ENCODE measurements around the gene FOXF2.

The FOXF2 gene

DNA sequence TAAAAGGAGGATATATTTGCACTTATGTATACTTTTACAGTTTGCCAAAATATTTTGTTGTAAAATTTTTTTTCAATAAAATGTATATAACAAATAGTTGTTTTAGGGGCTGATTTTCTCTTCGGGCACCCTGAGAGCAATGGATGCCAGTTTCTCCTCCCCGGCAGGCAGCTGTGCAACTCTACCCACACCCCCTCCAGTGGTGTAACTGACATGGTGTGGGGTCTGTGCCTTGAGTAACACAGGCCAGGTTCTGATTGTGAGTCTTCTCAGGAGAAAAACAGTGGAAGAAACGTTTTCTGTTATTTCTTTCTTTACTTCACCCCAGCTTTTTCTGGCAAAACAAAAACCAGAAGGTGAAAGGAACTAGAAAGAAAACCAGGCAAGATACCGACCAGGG is 6.1 kb downstream of the FOXF2 start:
- TF ChIP-seq, protein P1, sequence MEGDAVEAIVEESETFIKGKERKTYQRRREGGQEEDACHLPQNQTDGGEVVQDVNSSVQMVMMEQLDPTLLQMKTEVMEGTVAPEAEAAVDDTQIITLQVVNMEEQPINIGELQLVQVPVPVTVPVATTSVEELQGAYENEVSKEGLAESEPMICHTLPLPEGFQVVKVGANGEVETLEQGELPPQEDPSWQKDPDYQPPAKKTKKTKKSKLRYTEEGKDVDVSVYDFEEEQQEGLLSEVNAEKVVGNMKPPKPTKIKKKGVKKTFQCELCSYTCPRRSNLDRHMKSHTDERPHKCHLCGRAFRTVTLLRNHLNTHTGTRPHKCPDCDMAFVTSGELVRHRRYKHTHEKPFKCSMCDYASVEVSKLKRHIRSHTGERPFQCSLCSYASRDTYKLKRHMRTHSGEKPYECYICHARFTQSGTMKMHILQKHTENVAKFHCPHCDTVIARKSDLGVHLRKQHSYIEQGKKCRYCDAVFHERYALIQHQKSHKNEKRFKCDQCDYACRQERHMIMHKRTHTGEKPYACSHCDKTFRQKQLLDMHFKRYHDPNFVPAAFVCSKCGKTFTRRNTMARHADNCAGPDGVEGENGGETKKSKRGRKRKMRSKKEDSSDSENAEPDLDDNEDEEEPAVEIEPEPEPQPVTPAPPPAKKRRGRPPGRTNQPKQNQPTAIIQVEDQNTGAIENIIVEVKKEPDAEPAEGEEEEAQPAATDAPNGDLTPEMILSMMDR (IDR thresholded peaks at IDR 0.05; ENCODE audit: insufficient read depth, low read length, poor library complexity, severe bottlenecking) = no peak
- DNase-seq (ENCODE audit: extremely low read depth, insufficient read length) = no peak
- H3K36me3 ChIP-seq (ENCODE audit: control insufficient read depth, insufficient read depth, low read length) = no peaks in the 10 kb centered on the region
- peaks cover 3% of the 10 kb centered on the region for H3K27me3 ChIP-seq (replicated peaks; ENCODE audit: control insufficient read depth, insufficient read depth, low read length)
- H3K4me3 ChIP-seq (replicated peaks; ENCODE audit: low read depth, low read length) = no peak overlapping the region

DNA sequence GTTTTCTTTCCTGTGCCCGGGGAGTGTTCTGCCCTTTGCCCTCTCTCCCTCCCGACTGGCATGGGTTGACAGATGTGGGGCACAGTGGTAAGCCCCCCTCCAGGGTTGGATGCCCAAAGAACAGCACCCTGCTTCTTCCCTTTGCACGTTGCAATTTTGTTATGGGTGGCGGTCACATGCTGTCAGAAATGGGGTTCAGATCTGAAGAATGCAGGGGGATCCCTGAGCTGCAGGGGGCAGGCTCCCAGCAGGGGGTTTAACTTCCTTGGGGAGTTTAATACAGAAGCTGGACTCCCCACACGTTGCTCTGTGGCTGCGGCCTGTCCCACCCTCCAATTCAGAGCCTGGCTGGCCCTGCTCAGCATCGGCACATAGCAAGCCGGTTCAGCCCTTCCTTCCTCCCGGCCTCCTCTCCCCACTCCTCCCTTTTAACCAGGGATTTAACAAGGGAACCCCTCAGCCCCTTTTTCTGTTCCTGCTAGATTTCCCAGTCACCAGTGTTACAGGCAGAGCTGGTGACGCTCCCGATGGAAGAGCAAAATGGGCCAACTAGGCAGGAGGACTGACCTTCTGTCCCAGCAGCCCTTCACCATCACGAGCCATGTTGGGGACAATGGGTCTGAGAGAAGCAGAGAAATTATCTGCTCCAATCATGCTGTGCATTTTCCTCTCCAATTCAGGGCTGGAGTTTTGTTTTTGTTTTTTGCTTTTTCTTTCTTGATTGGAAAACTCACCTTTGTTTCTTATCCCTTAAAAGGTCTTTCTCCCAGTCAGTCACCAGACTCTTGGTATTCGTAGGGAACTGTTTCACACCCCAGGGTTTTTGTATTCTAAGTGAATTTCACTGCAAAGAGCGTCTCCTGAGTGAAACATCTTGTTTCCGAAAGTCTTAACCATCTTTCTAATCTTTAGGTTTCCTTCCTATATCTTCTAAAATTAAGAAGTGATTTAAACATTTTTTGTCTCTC is 6.8 kb downstream of the FOXF2 start:
- TF ChIP-seq, protein P1 (IDR thresholded peaks at IDR 0.05; ENCODE audit: insufficient read depth, low read length, poor library complexity, severe bottlenecking) = no peak

DNA sequence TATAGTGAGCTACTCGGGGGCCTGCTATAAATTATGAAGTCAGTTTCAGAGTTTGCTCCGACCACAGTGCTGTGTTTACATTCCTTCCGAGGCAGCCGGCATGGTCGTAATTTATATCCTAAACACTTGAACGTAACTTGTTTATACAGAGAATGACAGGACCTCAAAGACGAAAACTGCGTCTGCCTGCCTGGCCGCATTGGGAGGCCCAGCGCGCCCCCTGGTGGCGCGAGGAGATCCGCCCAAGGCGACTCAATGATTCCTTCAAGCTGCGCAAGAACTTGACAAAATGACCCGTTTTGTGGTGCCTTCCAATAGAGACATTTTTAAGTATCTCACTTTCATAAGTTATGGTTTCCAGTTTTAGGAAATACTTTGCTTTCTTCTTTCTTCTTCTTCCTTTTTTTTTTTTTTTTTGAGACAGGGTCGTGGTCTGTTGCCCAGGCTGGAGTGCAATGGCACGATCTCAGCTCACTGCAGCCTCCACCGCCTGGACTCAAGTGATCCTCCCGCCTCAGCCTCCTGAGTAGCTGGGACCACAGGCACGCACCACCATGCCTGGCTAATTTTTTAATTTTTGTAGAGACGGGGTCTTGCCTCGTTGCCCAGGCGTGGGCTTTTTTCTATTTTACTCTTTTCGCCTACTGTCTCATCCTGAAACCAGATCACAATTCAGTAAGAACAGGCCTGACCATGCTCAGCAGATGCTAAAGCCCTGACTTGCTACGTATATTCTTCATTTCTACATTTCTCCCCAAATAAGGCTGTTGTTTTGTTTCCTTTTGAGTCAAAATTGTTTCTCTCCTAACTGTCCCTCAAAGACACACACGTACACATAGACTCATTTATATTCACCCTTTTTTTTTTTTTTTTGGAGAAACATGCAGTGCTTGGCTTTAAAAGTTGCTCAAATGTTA is 7.8 kb downstream of the FOXF2 start:
- Histone ChIP-seq H3K36me3 (ENCODE audit: control insufficient read depth, insufficient read depth, low read length) (no peaks in the 10 kb centered on the region), H3K4me3 (replicated peaks; ENCODE audit: low read depth, low read length) (no peak overlapping the region), H3K27me3 (replicated peaks; ENCODE audit: control insufficient read depth, insufficient read depth, low read length) (no peaks in the 10 kb centered on the region; the same call in 1 of the 2 replicates)
- TF ChIP-seq, protein P1 (IDR thresholded peaks at IDR 0.05; ENCODE audit: insufficient read depth, low read length, poor library complexity, severe bottlenecking) = peak; percentile 99
- DNase-seq (ENCODE audit: extremely low read depth, insufficient read length) = peak; percentile 84

More for the DNA sequence above, 6.8 kb downstream of the FOXF2 start:
- Histone ChIP-seq H3K27me3 (replicated peaks; ENCODE audit: control insufficient read depth, insufficient read depth, low read length) (peaks cover under 1% of the 10 kb centered on the region; the same call in 1 of the 2 replicates), H3K4me3 (replicated peaks; ENCODE audit: low read depth, low read length) (no peak overlapping the region), H3K36me3 (ENCODE audit: control insufficient read depth, insufficient read depth, low read length) (no peaks in the 10 kb centered on the region)
- DNase-seq (ENCODE audit: extremely low read depth, insufficient read length) = no peak

DNA sequence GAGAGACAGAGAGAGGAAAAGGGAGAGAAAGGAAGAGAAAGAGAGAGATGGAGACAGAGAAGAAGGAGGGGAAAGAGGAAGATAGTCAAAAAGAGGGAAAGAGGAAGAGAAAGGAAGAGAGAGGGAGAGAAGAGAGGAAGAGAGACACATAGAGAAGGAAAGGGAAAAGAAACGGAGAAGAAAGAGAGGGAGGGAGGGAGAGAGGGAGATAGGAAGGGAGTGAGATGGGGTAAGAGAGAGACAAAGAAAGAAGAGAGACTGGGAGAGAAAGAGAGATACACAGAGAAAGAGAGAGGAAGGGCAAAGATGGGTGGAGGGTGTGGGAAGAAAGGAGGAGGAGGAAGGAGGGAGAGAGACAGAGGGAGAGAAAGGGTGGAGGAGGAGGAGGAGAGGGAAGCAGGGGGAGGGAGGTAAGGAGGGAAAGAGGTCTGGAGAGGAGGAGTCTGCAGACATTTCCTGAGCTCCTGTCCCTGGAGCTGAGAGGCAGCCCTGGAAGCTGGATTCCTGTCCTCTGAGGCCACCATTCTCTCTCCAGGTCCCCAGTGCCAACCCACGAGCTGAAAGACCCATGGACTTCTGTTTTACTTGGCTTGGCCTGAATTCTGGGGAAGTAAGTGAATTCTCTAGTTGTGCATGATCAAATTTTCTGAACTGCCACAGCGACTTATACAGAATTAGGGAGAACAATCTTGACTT is 9.9 kb downstream of the FOXF2 start:
- Histone ChIP-seq H3K36me3 (ENCODE audit: control insufficient read depth, insufficient read depth, low read length) (no peaks in the 10 kb centered on the region), H3K4me3 (replicated peaks; ENCODE audit: low read depth, low read length) (no peak overlapping the region), H3K27me3 (replicated peaks; ENCODE audit: control insufficient read depth, insufficient read depth, low read length) (no peaks in the 10 kb centered on the region; the same call in 1 of the 2 replicates)
- DNase-seq (ENCODE audit: extremely low read depth, insufficient read length) = no peak
- TF ChIP-seq, protein P1 (IDR thresholded peaks at IDR 0.05; ENCODE audit: insufficient read depth, low read length, poor library complexity, severe bottlenecking) = no peak

DNA sequence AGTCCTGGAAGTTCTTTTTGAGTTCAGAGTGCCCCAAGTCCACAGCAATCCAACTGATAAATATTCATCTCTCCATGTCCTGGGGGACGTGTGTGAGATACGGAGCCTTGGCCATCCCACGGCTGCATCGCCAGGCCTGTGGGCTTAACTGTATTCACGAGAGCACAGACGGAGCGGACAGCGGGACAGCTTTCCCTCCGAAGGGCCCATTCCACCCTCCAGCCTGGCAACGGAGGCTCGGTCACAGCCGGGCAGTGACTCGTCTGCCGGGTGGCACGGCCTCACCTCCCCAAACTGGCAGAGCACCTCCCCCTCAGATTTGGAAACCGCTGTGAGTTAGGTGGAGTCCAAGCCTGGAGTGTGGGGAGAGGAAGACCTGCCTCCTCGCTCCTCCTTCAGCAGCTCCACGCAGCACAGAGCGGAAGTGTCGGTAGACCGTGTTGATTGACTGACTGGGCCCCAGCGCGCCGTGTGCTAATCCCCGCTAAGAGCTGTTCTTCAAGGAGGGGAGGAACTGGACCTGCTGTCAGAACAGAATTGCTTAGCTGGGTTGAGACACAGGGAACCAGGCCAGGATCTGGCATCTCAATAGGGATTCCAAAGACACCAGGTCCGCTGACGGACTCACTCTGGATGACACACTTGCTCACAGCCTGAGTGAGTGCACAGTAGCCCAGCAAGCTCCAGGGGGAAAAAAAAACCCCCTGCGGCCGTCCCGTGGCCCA is 10.9 kb downstream of the FOXF2 start:
- H3K27me3 ChIP-seq (replicated peaks; ENCODE audit: control insufficient read depth, insufficient read depth, low read length) = no peaks in the 10 kb centered on the region; the same call in 1 of the 2 replicates
- TF ChIP-seq, protein P1 (IDR thresholded peaks at IDR 0.05; ENCODE audit: insufficient read depth, low read length, poor library complexity, severe bottlenecking) = no peak
- no peaks in the 10 kb centered on the region for H3K36me3 ChIP-seq (ENCODE audit: control insufficient read depth, insufficient read depth, low read length)
- no peak for DNase-seq (ENCODE audit: extremely low read depth, insufficient read length)
- no peak overlapping the region for H3K4me3 ChIP-seq (replicated peaks; ENCODE audit: low read depth, low read length)

Data from GM06990 (cell line).